GM12874 (cell line): ENCODE data around the gene SERPINF2.

ENCODE experiments used
- TF ChIP-seq, protein P1 (sequence below): IDR thresholded peaks from 2 replicates; pipeline ENCODE4 v1.5.1; 2011; ENCODE audit warnings: low read depth, mild to moderate bottlenecking, control low read depth, low read length, moderate library complexity; ENCODE audit not compliant: insufficient read depth

The SERPINF2 gene

GRCh38 chr17:1709403-1709951 lies 33.2 kb upstream of the SERPINF2 start:
- TF ChIP-seq, protein P1, sequence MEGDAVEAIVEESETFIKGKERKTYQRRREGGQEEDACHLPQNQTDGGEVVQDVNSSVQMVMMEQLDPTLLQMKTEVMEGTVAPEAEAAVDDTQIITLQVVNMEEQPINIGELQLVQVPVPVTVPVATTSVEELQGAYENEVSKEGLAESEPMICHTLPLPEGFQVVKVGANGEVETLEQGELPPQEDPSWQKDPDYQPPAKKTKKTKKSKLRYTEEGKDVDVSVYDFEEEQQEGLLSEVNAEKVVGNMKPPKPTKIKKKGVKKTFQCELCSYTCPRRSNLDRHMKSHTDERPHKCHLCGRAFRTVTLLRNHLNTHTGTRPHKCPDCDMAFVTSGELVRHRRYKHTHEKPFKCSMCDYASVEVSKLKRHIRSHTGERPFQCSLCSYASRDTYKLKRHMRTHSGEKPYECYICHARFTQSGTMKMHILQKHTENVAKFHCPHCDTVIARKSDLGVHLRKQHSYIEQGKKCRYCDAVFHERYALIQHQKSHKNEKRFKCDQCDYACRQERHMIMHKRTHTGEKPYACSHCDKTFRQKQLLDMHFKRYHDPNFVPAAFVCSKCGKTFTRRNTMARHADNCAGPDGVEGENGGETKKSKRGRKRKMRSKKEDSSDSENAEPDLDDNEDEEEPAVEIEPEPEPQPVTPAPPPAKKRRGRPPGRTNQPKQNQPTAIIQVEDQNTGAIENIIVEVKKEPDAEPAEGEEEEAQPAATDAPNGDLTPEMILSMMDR = no peak

- TF ChIP-seq, protein P1 = no peak
Measured at GRCh38 chr17:1709971-1710806, 32.5 kb upstream of the SERPINF2 start, which contains the start of gene TLCD2. Gene TLCD2 (minus strand): TSS chr17:1710377. CDS start chr17:1710242, 135 bp downstream.

DNA sequence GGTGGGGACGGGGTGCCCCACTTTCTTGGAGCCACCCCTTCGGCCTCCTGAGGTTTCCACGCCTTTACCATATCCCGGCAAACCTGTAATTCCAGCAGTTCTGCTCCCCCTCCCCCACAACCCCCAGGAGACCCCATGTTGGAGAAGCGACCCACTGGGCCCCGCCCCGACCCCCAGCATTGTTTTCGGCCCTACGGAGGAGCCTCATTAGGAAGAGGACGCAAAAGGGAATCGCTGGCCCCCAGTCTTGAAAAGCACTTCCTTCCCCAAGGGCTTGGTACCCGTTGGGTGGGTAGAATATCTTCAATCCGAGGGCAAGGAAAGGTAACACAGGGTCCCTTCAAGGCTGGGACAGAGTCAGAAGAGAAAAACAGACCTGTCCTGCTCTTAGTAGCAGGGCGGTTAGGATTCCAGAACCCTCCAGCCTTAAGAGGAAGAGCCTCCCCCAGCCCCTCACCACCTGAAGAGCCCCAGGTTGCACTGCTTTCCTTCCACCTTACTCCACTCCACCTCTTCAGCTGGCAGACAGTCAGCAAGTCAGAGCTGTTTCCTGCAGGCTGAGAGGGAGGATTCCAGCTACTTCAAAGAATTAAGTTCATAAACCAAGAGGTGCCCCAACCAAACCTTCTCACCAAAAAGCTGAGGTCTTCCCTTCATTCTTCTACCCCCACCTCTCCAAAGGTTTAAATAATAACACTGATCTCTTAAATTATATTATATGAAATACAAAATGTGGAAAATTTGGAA lies 31.7 kb upstream of the SERPINF2 start:
- TF ChIP-seq, protein P1 = no peak

- TF ChIP-seq, protein P1 = no peak
Measured at GRCh38 chr17:1711804-1712203, 30.9 kb upstream of the SERPINF2 start.

DNA sequence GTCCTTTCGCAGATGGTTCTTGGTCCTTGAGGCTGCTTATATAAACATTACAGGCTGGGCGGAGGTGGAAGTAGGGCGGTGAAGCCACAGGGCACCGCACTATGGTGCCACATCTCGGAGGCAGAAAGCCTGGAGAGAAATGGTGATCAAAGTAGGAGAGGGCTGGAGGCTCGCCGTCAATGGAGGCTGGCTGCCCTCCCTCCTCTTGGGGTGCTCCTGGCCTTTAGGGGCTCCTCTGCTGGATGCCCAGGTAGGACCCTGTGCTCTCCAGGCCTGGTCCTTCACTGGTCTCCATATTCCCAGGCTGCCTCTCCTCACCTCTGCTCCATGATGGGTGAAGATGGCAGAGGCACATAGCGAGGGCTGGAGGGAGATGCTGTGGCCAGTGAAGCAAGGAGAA lies 30.4 kb upstream of the SERPINF2 start:
- TF ChIP-seq, protein P1 = no peak

DNA sequence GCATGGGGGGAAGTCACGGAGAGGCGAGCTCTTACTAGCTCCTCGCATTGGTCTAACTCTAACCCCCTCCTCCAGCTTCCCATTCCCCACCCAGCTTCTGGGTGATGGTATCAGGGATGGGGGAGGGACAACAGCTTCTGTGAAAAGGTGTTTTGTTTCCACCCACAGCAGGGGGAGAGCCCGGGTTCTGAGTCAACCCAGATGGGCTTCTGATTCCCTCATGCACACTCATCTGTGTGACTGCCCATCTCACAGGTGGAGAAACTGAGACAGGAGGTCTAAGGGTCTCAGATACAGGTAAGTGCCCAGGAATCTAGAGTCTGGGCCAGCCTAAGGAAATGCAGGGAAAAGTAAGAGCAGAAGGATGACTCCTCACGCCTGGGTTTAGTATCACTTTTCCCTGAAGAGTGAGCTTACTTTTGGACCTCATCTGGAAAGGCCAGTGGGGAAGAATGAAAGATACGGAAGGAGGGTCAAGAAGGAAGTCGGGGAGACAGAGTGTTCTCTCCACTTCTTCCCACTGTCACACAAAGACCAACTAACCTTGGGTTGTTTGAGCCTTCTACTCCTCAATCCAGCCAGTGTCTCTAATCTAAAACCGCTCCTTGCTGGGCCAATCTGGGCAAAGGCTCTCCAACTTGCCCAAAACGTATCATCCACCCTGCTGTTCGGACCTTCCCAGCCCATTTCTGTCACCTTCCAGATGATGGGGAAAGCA lies 29.4 kb upstream of the SERPINF2 start:
- TF ChIP-seq, protein P1 = no peak
